ENCODE measurements around the gene ZSWIM4.

- TF ChIP-seq TAF1 (IDR thresholded peaks at IDR 0.05; ENCODE audit: borderline replicate concordance, insufficient read depth, low read length): no peak
- no peak for TF ChIP-seq POLR2AphosphoS5 (IDR thresholded peaks at IDR 0.05; ENCODE audit: low read depth, low read length)
Observed at GRCh38 chr19:13846557-13847406, 51.5 kb downstream of the ZSWIM4 start.
